HepG2 (cell line): ENCODE data around the gene ARVCF. TPM values are rescaled to one million over a fixed set of nuclear protein-coding genes. Genes with fewer than 3 reads are reported as not detected.

Experiments
- ARNT ChIP-seq: fragments of 450-650 bp; IDR thresholded peaks from 2 replicates; pipeline ENCODE4 v1.6.1; 2017
- CREB1 ChIP-seq, 2 experiments: fragments of 450-650 bp in 1 of 2; IDR thresholded peaks; 2 replicates each; pipeline ENCODE4 v1.6.1; 2016 to 2017; ENCODE audit warnings: control low read depth in 1 of 2, mild to moderate bottlenecking in 1 of 2, missing compliant biosample characterization in 1 of 2, missing genetic modification characterization in 1 of 2
- DNMT3B ChIP-seq: conservative IDR thresholded peaks from 2 replicates; pipeline ENCODE4 v1.6.1; 2016; ENCODE audit warnings: missing biosample characterization, control low read depth
- DZIP1 ChIP-seq: sonication (generic); formaldehyde crosslinking; IDR thresholded peaks from 2 replicates; pipeline ENCODE4 v1.5.0; 2020; ENCODE audit warnings: mild to moderate bottlenecking, missing genetic modification reagents
- HOXA5 ChIP-seq: sonication (generic); formaldehyde crosslinking; IDR thresholded peaks from 2 replicates; pipeline ENCODE4 v1.4.0; 2020; ENCODE audit warnings: missing genetic modification reagents
- JUND ChIP-seq: sonication (generic); formaldehyde crosslinking; IDR thresholded peaks from 2 replicates; pipeline ENCODE4 v1.8.0; 2022; ENCODE audit warnings: mild to moderate bottlenecking, missing genetic modification reagents
- KLF12 ChIP-seq: sonication (generic); formaldehyde crosslinking; IDR thresholded peaks from 2 replicates; pipeline ENCODE4 v1.4.0; 2020; ENCODE audit warnings: missing genetic modification reagents, borderline replicate concordance
- MAZ ChIP-seq, 2 experiments: sonication (generic) in 1 of 2; formaldehyde crosslinking in 1 of 2; IDR thresholded peaks; 2 replicates each; pipeline versions ENCODE4 v1.5.0 to v1.6.1; 2012 to 2020; ENCODE audit warnings: low read depth in 2 of 2, mild to moderate bottlenecking in 2 of 2, borderline replicate concordance in 1 of 2, improper control_type of control experiment in 1 of 2, low read length in 1 of 2, missing genetic modification reagents in 1 of 2, moderate library complexity in 1 of 2
- MXI1 ChIP-seq: IDR thresholded peaks from 3 replicates; pipeline ENCODE4 v1.6.1; 2012; ENCODE audit warnings: low read depth, low read length, inconsistent platforms, borderline replicate concordance
- NFAT5 ChIP-seq: sonication (generic); formaldehyde crosslinking; IDR thresholded peaks from 2 replicates; pipeline ENCODE4 v1.4.0; 2020; ENCODE audit warnings: missing genetic modification reagents
- PITX1 ChIP-seq: sonication (generic); formaldehyde crosslinking; IDR thresholded peaks from 2 replicates; pipeline ENCODE4 v1.5.1; 2020; ENCODE audit warnings: mild to moderate bottlenecking, missing genetic modification reagents
- POLR2AphosphoS2 ChIP-seq: IDR thresholded peaks from 2 replicates; pipeline ENCODE4 v1.6.1; 2011; ENCODE audit warnings: low read depth, low read length, improper control_type of control experiment
- RARG ChIP-seq: sonication (generic); formaldehyde crosslinking; IDR thresholded peaks from 2 replicates; pipeline ENCODE4 v1.4.0; 2020; ENCODE audit warnings: low read depth, mild to moderate bottlenecking, missing genetic modification reagents
- ZFP36L2 ChIP-seq: sonication (generic); formaldehyde crosslinking; IDR thresholded peaks from 2 replicates; pipeline ENCODE4 v1.4.0; 2020; ENCODE audit warnings: missing genetic modification reagents
- ZNF264 ChIP-seq: sonication (generic); formaldehyde crosslinking; IDR thresholded peaks from 2 replicates; pipeline ENCODE4 v1.4.0; 2020; ENCODE audit warnings: missing genetic modification reagents
- ZNF33B ChIP-seq: sonication (generic); formaldehyde crosslinking; IDR thresholded peaks from 2 replicates; pipeline ENCODE4 v1.5.1; 2020; ENCODE audit warnings: mild to moderate bottlenecking, missing genetic modification reagents
- ZNF354B ChIP-seq: sonication (generic); formaldehyde crosslinking; IDR thresholded peaks from 2 replicates; pipeline ENCODE4 v1.8.0; 2022; ENCODE audit warnings: mild to moderate bottlenecking, missing genetic modification reagents
- ZNF850 ChIP-seq: sonication (generic); formaldehyde crosslinking; conservative IDR thresholded peaks from 2 replicates; pipeline ENCODE4 v1.9.0; 2021; ENCODE audit warnings: mild to moderate bottlenecking, missing genetic modification reagents
- polyA plus RNA-seq, 8 experiments: library from polyadenylated mRNA; depleted of rRNA in 3 of 8; stranded (reverse) in 7 of 8; unstranded in 1 of 8; fragments of >200 nt; fragmentation: Illumina TruSeq in 4 of 8; extraction: Trizol in 4 of 8; gene quantifications; 2 replicates each; pipeline versions ENCODE4 v1.2.1 to v1.2.3, GENCODE V29; 2011 to 2016; ENCODE audit warnings: low read depth in 4 of 8, missing spikeins in 1 of 8, mixed read lengths in 1 of 8; ENCODE audit not compliant: insufficient read depth in 1 of 8
- total RNA-seq, 5 experiments: library from RNA; depleted of rRNA; stranded (reverse); fragments of >200 nt; fragmentation: Illumina TruSeq; extraction: Trizol; gene quantifications; 2 replicates each; pipeline ENCODE4 v1.2.3, GENCODE V29; 2016; ENCODE audit warnings: low read depth in 1 of 5
- TF ChIP-seq, protein P1 (sequence below): sonication (generic); formaldehyde crosslinking; IDR thresholded peaks from 2 replicates; pipeline ENCODE4 v1.8.1; 2023; ENCODE audit warnings: mild to moderate bottlenecking, moderate library complexity, missing genetic modification reagents
- TF ChIP-seq, protein P2 (sequence below): IDR thresholded peaks from 2 replicates; pipeline ENCODE4 v1.6.1; 2018; ENCODE audit warnings: missing genetic modification reagents

Gene ARVCF
- total and polyA plus RNA-seq, 2 of the 13 experiments (the other 11 are each of a cell fraction or from before 2014, with no cell fraction given): 16.4 to 17.7 TPM

GRCh38 chr22:19941365-19942082, 75.1 kb downstream of the ARVCF start, which contains the start of the genes COMT and TXNRD2 (continued):
- TF ChIP-seq NFAT5 (CRISPR knock-in tag): no peak
- TF ChIP-seq HOXA5: 0 out of 2 replicates have a peak, but pooled peaks have one; percentile 49
- no peak for TF ChIP-seq RARG (CRISPR knock-in tag)
- no peak for TF ChIP-seq MAZ (IDR thresholded peaks at IDR 0.05; ENCODE audit: borderline replicate concordance, low read depth, low read length)
- TF ChIP-seq MAZ (CRISPR knock-in tag; IDR thresholded peaks at IDR 0.05; ENCODE audit: low read depth): peak; percentile 62
- no peak for TF ChIP-seq ZNF264 (CRISPR knock-in tag)
- no peak for TF ChIP-seq ZFP36L2 (CRISPR knock-in tag)
- no peak for TF ChIP-seq KLF12 (CRISPR knock-in tag)
- TF ChIP-seq, protein P1, sequence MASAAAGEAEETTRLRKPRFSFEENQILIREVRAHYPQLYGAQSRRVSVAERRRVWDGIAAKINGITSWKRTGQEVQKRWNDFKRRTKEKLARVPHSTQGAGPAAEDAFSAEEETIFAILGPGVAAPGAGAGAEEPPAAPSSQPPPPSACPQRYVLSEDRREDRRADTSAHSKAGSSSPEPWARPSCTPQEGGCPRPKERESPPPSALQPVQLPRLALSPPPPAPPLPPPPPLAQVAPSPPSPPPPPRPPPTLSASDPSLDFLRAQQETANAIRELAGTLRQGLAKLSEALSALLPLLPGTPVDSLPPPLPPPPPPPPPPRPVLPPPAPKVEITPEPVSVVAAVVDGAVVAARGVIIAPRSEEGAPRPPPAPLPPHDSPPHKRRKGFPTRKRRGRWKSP: peak; percentile 21; the same call in 1 of the 2 replicates
- TF ChIP-seq DNMT3B: no peak
- TF ChIP-seq DZIP1 (CRISPR knock-in tag): no peak
- TF ChIP-seq MXI1: 0 out of 3 replicates have a peak, but pooled peaks have one; percentile 41
- no peak for TF ChIP-seq ZNF354B
- no peak for TF ChIP-seq JUND (CRISPR knock-in tag)
- no peak for TF ChIP-seq ZNF33B (CRISPR knock-in tag)
- TF ChIP-seq CREB1 (IDR thresholded peaks at IDR 0.05): no peak
- TF ChIP-seq CREB1 (CRISPR knock-in tag; IDR thresholded peaks at IDR 0.05): no peak
- no peak for TF ChIP-seq ZNF850 (CRISPR knock-in tag)
- no peak; the same call in 1 of the 2 replicates for TF ChIP-seq PITX1 (CRISPR knock-in tag)
- TF ChIP-seq, protein P2, sequence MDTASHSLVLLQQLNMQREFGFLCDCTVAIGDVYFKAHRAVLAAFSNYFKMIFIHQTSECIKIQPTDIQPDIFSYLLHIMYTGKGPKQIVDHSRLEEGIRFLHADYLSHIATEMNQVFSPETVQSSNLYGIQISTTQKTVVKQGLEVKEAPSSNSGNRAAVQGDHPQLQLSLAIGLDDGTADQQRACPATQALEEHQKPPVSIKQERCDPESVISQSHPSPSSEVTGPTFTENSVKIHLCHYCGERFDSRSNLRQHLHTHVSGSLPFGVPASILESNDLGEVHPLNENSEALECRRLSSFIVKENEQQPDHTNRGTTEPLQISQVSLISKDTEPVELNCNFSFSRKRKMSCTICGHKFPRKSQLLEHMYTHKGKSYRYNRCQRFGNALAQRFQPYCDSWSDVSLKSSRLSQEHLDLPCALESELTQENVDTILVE (CRISPR knock-in tag): peak; percentile 62; the same call in 1 of the 2 replicates
- no peak for TF ChIP-seq POLR2AphosphoS2
- TF ChIP-seq ARNT: no peak
